GM06990 (cell line): ENCODE measurements around the gene RHOG.

Source experiments
- DNase-seq: peaks from one replicate; pipeline ENCODE4 v3.0.0-alpha.2; 2011; ENCODE audit not compliant: insufficient read length; ENCODE audit errors: extremely low read depth
- H3K27me3 ChIP-seq: replicated peaks from 2 replicates; pipeline ENCODE4 v1.6.0; 2011; ENCODE audit warnings: low read length; ENCODE audit not compliant: control insufficient read depth, insufficient read depth
- H3K36me3 ChIP-seq: 2 replicates; pipeline ENCODE4 v1.5.1; 2011; ENCODE audit warnings: low read length; ENCODE audit not compliant: control insufficient read depth, insufficient read depth
- H3K4me3 ChIP-seq: replicated peaks from 2 replicates; pipeline ENCODE4 v1.5.1; 2011; ENCODE audit warnings: low read depth, mild to moderate bottlenecking, control low read depth, low read length
- TF ChIP-seq, protein P1 (sequence below): IDR thresholded peaks from 2 replicates; pipeline ENCODE4 v1.5.1; 2011; ENCODE audit warnings: low read length, control low read depth, mild to moderate bottlenecking, inconsistent platforms; ENCODE audit not compliant: insufficient read depth, poor library complexity, severe bottlenecking

RHOG gene

DNA sequence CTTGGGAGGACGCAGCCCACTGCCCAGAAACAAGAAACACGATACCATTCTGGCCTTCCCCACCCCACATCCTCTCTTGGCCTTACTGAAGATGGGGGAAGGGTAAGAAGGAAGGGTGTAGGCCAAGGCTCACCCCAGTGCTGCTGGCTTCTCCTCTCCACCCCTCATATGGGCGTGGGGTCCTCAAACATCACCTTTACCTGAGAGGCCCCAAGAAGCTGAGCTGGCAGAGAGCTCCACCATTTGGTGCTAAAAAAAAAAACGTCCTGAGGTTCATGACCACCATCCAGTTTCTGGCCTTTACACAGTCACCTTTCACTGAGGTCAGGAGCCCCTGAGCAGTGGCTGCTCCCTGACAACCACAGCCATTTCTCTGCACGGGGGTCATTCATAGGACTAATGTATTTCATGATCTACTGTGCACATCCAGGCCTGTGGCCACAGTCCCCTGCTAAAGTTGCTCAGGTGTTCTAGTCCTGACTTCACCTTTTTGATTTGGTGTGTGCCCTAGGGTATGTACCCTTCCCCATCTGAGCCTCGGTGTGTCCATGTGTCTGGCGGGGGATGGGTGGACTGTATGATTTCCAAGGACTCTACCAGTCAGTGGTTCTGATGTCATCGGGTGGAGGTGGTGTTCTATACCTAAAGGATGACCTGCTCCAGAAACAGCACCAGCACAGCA, 15.1 kb downstream of the RHOG start:
- Histone ChIP-seq H3K27me3 (no peaks in the 10 kb centered on the region), H3K36me3 (peaks cover 24% of the 10 kb centered on the region), H3K4me3 (no peak overlapping the region)
- TF ChIP-seq, protein P1, sequence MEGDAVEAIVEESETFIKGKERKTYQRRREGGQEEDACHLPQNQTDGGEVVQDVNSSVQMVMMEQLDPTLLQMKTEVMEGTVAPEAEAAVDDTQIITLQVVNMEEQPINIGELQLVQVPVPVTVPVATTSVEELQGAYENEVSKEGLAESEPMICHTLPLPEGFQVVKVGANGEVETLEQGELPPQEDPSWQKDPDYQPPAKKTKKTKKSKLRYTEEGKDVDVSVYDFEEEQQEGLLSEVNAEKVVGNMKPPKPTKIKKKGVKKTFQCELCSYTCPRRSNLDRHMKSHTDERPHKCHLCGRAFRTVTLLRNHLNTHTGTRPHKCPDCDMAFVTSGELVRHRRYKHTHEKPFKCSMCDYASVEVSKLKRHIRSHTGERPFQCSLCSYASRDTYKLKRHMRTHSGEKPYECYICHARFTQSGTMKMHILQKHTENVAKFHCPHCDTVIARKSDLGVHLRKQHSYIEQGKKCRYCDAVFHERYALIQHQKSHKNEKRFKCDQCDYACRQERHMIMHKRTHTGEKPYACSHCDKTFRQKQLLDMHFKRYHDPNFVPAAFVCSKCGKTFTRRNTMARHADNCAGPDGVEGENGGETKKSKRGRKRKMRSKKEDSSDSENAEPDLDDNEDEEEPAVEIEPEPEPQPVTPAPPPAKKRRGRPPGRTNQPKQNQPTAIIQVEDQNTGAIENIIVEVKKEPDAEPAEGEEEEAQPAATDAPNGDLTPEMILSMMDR, result no peak
- DNase-seq, result no peak

DNA sequence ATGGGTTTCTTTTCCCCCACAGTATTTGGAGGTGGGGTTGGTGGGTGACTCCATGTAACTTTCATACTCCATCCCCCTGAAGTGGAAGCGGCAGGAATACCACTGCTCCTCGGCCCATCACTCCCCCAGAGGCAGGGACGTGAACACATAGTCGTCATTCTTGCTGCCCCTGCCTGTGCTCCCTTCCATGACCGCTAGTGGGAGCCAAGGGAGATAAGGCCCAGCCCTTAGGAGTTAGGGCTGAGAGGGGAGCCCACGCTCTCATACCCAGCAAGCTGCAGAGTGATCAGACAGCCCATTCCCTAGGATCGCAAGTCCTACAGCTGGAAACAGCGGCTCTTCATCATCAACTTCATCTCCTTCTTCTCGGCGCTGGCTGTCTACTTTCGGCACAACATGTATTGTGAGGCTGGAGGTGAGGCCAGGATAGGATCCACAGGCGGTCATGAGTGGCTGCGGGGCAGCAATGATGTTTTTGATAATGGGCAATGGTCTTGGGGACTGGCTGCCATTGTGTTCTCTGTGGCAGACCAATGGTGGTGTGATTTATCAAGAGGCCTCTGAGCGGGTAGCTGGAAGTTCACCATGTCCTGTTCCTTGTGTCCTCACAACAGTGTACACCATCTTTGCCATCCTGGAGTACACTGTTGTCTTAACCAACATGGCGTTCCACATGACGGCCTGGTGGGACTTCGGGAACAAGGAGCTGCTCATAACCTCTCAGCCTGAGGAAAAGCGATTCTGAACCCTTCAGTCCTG, 15.9 kb downstream of the RHOG start:
- Histone ChIP-seq H3K27me3 (no peaks in the 10 kb centered on the region), H3K4me3 (no peak overlapping the region), H3K36me3 (peaks cover 24% of the 10 kb centered on the region)
- peak; percentile 55 for DNase-seq
- TF ChIP-seq, protein P1, result peak; percentile 96

DNA sequence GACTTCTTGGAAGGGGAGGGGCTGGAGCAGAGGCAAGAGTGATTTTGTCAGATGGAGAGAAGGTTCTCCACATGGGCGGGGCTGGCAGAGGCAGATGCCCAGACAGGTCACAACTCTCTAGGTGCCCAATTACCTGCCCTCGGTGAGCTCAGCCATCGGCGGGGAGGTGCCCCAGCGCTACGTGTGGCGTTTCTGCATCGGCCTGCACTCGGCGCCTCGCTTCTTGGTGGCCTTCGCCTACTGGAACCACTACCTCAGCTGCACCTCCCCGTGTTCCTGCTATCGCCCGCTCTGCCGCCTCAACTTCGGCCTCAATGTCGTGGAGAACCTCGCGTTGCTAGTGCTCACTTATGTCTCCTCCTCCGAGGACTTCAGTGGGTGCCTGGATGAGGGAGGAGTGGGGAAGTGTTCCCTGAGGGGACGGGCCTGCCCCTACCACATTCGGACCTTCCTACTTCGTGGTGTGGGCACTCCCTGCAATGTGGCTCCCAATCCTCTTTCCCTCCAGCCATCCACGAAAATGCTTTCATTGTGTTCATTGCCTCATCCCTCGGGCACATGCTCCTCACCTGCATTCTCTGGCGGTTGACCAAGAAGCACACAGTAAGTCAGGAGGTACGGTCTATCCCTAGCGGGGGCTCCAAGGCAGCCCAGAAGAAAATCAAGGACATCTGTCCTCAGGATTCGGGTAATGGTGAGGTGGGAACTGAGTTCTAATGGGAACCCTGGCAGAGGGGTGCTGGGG, 16.8 kb downstream of the RHOG start:
- H3K4me3 ChIP-seq, result no peak overlapping the region
- no peak for DNase-seq
- TF ChIP-seq, protein P1, result no peak
- H3K27me3 ChIP-seq, result no peaks in the 10 kb centered on the region
- peaks cover 21% of the 10 kb centered on the region for H3K36me3 ChIP-seq

DNA sequence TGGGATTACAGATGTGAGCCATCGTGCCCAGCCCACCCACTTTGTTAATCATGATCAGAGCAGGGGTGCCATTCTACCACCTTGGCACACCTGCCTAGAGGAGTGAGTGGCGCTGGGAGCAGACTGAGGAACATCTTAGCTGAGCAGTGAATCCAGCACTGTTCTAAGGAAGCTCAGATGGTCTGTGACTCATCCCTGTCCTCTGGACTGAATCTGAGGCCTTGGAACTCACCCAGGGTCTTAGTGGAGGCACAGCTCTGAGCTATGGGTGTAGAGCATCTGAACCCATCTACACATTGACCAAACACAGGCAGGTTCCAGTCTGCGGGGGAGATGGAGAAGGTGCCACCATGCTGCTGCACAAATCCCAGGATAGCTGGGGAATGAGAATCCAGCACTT, 17.5 kb downstream of the RHOG start:
- H3K36me3 ChIP-seq, result peaks cover 21% of the 10 kb centered on the region

DNA sequence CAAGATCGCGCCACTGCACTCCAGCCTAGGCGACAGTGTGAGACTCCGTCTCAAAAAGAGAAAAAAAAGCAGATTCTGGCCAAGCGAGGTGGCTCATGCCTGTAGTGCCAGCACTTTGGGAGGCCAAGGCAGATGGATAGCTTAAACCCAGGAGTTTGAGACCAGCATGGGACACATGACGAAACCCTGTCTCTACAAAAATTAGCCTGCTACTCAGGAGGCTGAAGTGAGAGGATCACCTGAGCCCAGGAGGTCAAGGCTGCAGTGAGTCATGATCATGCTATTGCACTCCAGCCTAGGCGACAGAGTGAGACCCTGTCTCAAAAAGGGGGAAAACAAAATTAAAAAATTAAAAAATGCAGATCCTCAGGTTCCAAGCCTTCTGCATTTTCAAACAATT, 18.4 kb downstream of the RHOG start:
- no peaks in the 10 kb centered on the region for H3K27me3 ChIP-seq
- TF ChIP-seq, protein P1, result no peak
- no peak for DNase-seq
- H3K4me3 ChIP-seq, result no peak overlapping the region
- peaks cover 14% of the 10 kb centered on the region for H3K36me3 ChIP-seq

More for the DNA sequence above, 17.5 kb downstream of the RHOG start:
- Histone ChIP-seq H3K4me3 (no peak overlapping the region), H3K27me3 (no peaks in the 10 kb centered on the region)
- no peak for DNase-seq
- TF ChIP-seq, protein P1, result no peak
